ENCODE data around the gene JADE1. TPM values are rescaled to one million over a fixed set of nuclear protein-coding genes. Genes with fewer than 3 reads are reported as not detected.

The JADE1 gene
- total and polyA plus RNA-seq, 9 of the 15 experiments (the other 6 are each of a cell fraction or from before 2014, with no cell fraction given), result 8.3 to 37.9 (median 24.4) TPM

DNA sequence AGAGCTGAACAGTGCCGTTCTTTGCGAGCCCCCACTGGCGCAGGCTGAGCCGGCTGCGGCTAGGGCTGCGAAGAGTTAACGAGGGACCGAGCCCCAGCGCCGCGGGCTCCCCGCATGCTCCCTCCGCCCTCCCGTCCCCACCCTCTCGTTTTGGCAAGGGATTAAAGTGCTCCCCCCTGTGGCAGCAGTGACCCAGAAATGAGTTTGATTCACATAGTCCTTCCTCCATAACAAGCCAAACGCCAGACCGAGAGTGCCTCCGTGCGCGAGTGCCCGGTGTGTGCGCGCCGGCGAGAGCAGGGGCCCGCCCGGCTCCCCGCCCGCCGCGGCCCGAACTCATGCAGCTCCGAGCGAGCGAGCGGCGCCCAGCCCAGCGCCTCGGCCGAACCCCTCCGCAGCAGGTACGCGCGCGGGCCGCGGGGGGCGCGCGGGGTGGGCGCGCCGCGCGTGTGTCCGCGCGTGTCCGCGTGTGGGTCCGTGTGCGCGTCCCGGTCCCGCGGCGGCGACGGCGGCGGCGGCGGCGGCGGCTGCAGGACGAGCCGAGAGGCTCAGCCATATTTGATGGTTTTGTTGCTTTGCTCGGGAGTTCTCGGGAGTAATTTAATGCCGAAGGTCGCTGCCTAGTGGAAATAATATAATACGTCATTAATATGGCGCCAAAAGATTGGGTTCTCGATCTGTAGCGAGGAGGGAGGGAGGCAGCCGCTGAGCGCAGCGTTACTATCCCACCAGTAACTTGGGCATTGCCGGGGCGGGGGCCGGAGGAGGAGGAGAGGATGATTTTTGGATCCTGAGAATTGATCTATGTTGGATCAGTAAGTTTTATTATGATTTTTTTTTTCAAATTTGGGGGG, at the start of gene JADE1 (continued):
- no peak; the same call in 1 of the 2 replicates for TF ChIP-seq TOE1 (IDR thresholded peaks at IDR 0.05; ENCODE audit: borderline replicate concordance)
- TF ChIP-seq TOE1 (CRISPR knock-in tag; IDR thresholded peaks at IDR 0.05; ENCODE audit: borderline replicate concordance, low read depth), result no peak
- TF ChIP-seq TEAD2 (tag; IDR thresholded peaks at IDR 0.05), result no peak
- TF ChIP-seq, protein P1, sequence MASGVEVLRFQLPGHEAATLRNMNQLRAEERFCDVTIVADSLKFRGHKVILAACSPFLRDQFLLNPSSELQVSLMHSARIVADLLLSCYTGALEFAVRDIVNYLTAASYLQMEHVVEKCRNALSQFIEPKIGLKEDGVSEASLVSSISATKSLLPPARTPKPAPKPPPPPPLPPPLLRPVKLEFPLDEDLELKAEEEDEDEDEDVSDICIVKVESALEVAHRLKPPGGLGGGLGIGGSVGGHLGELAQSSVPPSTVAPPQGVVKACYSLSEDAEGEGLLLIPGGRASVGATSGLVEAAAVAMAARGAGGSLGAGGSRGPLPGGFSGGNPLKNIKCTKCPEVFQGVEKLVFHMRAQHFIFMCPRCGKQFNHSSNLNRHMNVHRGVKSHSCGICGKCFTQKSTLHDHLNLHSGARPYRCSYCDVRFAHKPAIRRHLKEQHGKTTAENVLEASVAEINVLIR (CRISPR knock-in tag; IDR thresholded peaks at IDR 0.05), result no peak
- peak; percentile 28; the same call in 1 of the 2 replicates for TF ChIP-seq ETV5 (CRISPR knock-in tag; IDR thresholded peaks at IDR 0.05; ENCODE audit: low read depth)
- peak; percentile 81; the same call in 1 of the 2 replicates for TF ChIP-seq TARDBP (IDR thresholded peaks at IDR 0.05)
- no peak for TF ChIP-seq SMAD2 (IDR thresholded peaks at IDR 0.05; ENCODE audit: low read depth, low read length)
- no peak; the same call in 1 of the 2 replicates for TF ChIP-seq MIER1 (IDR thresholded peaks at IDR 0.05; ENCODE audit: low read depth)
- TF ChIP-seq SMARCC2 (IDR thresholded peaks at IDR 0.05; ENCODE audit: low read depth), result no peak
- TF ChIP-seq, protein P2, sequence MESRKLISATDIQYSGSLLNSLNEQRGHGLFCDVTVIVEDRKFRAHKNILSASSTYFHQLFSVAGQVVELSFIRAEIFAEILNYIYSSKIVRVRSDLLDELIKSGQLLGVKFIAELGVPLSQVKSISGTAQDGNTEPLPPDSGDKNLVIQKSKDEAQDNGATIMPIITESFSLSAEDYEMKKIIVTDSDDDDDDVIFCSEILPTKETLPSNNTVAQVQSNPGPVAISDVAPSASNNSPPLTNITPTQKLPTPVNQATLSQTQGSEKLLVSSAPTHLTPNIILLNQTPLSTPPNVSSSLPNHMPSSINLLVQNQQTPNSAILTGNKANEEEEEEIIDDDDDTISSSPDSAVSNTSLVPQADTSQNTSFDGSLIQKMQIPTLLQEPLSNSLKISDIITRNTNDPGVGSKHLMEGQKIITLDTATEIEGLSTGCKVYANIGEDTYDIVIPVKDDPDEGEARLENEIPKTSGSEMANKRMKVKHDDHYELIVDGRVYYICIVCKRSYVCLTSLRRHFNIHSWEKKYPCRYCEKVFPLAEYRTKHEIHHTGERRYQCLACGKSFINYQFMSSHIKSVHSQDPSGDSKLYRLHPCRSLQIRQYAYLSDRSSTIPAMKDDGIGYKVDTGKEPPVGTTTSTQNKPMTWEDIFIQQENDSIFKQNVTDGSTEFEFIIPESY (CRISPR knock-in tag; IDR thresholded peaks at IDR 0.05), result no peak
- peak; percentile 39; the same call in 1 of the 2 replicates for TF ChIP-seq MBD2 (IDR thresholded peaks at IDR 0.05; ENCODE audit: borderline replicate concordance, low read depth)
- TF ChIP-seq POLR3G (IDR thresholded peaks at IDR 0.05; ENCODE audit: extremely low read depth, insufficient read length, insufficient replicate concordance), result no peak
- TF ChIP-seq SMARCA4 (IDR thresholded peaks at IDR 0.05), result no peak
- TF ChIP-seq FOXP1 (CRISPR knock-in tag; IDR thresholded peaks at IDR 0.05), result no peak
- TF ChIP-seq, protein P3, sequence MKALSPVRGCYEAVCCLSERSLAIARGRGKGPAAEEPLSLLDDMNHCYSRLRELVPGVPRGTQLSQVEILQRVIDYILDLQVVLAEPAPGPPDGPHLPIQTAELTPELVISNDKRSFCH (CRISPR knock-in tag; IDR thresholded peaks at IDR 0.05), result no peak
- TF ChIP-seq, protein P3 (tag; IDR thresholded peaks at IDR 0.05), result no peak
- TF ChIP-seq, protein P4, sequence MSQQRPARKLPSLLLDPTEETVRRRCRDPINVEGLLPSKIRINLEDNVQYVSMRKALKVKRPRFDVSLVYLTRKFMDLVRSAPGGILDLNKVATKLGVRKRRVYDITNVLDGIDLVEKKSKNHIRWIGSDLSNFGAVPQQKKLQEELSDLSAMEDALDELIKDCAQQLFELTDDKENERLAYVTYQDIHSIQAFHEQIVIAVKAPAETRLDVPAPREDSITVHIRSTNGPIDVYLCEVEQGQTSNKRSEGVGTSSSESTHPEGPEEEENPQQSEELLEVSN (IDR thresholded peaks at IDR 0.05; ENCODE audit: borderline replicate concordance in 1 of 2, extremely low read depth in 1 of 2, insufficient read depth in 1 of 2, insufficient read length in 1 of 2, low read depth in 1 of 2, low read length in 1 of 2, poor library complexity in 1 of 2, severe bottlenecking in 1 of 2), result peak; percentile 65 to 79
- TF ChIP-seq CC2D1A (IDR thresholded peaks at IDR 0.05), result 0 out of 2 replicates have a peak, but pooled peaks have one; percentile 32
- peak; percentile 56; the same call in 1 of the 2 replicates for TF ChIP-seq MEF2A (IDR thresholded peaks at IDR 0.05; ENCODE audit: control insufficient read depth, low read depth, low read length)
- peak; percentile 73; the same call in 1 of the 2 replicates for TF ChIP-seq RNF2 (IDR thresholded peaks at IDR 0.05)
- no peak for TF ChIP-seq ETV1 (tag; conservative IDR thresholded peaks at IDR 0.05; ENCODE audit: low read depth)
- no peak for TF ChIP-seq NFATC3 (IDR thresholded peaks at IDR 0.05)
- TF ChIP-seq KDM4B (IDR thresholded peaks at IDR 0.05; ENCODE audit: borderline replicate concordance in 2 of 2, low read depth in 1 of 2), result 0 out of 4 replicates have a peak, but pooled peaks of 1 of the 2 experiments have one; percentile 32

All from K562 (cell line).